Activated CD4-positive, alpha-beta T cell treated with anti-CD3 and anti-CD28 coated beads, Interleukin-2, amount 10 ng/mL, durations not matched to agents 7 days and 5 days (primary cell): ENCODE measurements around the gene OR11H6. TPM values are rescaled to one million over a fixed set of nuclear protein-coding genes. Genes with fewer than 3 reads are reported as not detected.
"Not testable (repeated sequence)": the region's sequence is repeated elsewhere in the genome, so short reads cannot be mapped to it uniquely, and the experiment has no call there.

Source experiments
- CTCF ChIA-PET: fragments of 350-600 bp; sonication (Branson Sonifier 250); formaldehyde crosslinking; loops from one replicate; lab custom pipeline; 2021; ENCODE audit warnings: antibody characterized with exemption; lab: Charles Lee
- POLR2A ChIA-PET: fragments of 350-600 bp; sonication (Branson Sonifier 250); formaldehyde crosslinking; loops from one replicate; lab custom pipeline; 2021; ENCODE audit warnings: antibody characterized with exemption; lab: Charles Lee
- DNase-seq: peaks from one replicate; pipeline ENCODE4 v3.0.0-alpha.2; 2020
- H3K27ac Mint-ChIP-seq: one replicate; pipeline ENCODE4 v1.8.0; 2021; ENCODE audit warnings: mild to moderate bottlenecking, moderate library complexity, mixed read lengths
- H3K27me3 Mint-ChIP-seq: one replicate; pipeline ENCODE4 v1.8.0; 2021; ENCODE audit warnings: mixed read lengths
- H3K36me3 Mint-ChIP-seq: one replicate; pipeline ENCODE4 v1.8.0; 2021; ENCODE audit warnings: low read depth, mixed read lengths
- H3K4me1 Mint-ChIP-seq: one replicate; pipeline ENCODE4 v1.8.0; 2021; ENCODE audit warnings: mixed read lengths
- H3K4me3 Mint-ChIP-seq: one replicate; pipeline ENCODE4 v1.8.0; 2021; ENCODE audit warnings: mild to moderate bottlenecking, moderate library complexity, mixed read lengths
- H3K9me3 Mint-ChIP-seq: one replicate; pipeline ENCODE4 v1.8.0; 2021; ENCODE audit warnings: mixed read lengths
- total RNA-seq, 2 experiments: library from RNA; stranded (reverse); gene quantifications; one replicate each; pipeline ENCODE4 v1.2.3, GENCODE V29; 2021

The OR11H6 gene
- total RNA-seq, 2 experiments from 2014 or later: not detected

DNA sequence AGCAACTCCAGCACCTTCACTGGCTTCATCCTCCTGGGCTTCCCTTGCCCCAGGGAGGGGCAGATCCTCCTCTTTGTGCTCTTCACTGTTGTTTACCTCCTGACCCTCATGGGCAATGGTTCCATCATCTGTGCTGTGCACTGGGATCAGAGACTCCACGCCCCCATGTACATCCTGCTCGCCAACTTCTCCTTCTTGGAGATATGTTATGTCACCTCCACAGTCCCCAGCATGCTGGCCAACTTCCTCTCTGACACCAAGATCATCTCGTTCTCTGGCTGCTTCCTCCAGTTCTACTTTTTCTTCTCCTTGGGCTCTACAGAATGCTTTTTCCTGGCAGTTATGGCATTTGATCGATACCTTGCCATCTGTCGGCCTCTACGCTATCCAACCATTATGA is 26.1 kb upstream of the OR11H6 start:
- H3K4me1 Mint-ChIP-seq: no peaks in the 10 kb centered on the region
- H3K4me3 Mint-ChIP-seq: no peak overlapping the region
- no peaks in the 10 kb centered on the region for H3K27me3 Mint-ChIP-seq
- H3K9me3 Mint-ChIP-seq: no peaks in the 10 kb centered on the region
- H3K27ac Mint-ChIP-seq: no peak overlapping the region
- DNase-seq: no peak
- no peaks in the 10 kb centered on the region for H3K36me3 Mint-ChIP-seq
- POLR2A ChIA-PET: no interaction called here
- CTCF ChIA-PET: no interaction called here

DNA sequence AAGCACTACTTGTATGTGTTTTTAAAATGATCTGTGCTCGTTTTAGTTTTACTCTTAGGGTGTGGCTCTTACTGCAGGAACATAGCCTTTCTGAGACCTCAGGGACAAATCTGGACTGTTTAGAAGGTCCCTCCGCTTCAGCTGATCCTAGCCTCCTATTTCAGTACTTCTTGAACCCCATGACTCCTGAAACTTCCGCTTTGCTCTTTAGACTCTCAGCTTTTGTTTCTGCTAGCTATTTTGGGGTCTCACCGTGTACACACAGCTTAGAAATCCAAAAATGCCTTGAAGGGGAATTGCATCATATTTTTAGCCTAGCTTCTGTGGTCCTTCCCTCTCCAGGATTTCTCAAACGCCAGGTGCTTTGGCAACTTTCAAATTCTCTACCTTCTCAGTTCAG is 24.5 kb upstream of the OR11H6 start:
- H3K9me3 Mint-ChIP-seq: no peaks in the 10 kb centered on the region
- POLR2A ChIA-PET: no interaction called here
- CTCF ChIA-PET: interaction anchor here (0.7 kb wide), 1 partner anchor 39 kb away, joined by 5 read pairs; no protein-coding TSS in a partner anchor
- no peak overlapping the region for H3K4me3 Mint-ChIP-seq
- no peaks in the 10 kb centered on the region for H3K36me3 Mint-ChIP-seq
- no peak for DNase-seq
- no peak overlapping the region for H3K27ac Mint-ChIP-seq
- H3K4me1 Mint-ChIP-seq: no peaks in the 10 kb centered on the region
- peaks cover 2% of the 10 kb centered on the region for H3K27me3 Mint-ChIP-seq

DNA sequence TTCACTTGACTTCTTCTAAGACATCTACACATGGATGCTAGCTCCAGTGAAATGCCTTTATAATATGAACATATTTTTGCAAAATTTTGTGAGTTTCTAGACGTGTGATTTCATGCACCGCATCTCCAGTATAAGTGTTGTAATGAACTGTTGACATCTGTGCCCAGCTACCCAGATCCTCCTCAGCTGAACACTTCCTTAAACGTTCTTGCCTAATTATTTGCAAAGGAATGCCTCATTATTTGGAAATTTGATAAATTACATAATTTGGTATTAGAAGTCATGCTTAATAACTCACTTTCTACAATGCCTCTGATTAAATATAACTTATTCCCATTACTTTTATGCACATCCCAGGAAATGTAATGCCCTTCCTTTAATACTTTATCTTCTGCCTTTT is 18.8 kb upstream of the OR11H6 start:
- ChIA-PET CTCF (no interaction called here), POLR2A (no interaction called here)
- Mint-ChIP-seq H3K27me3 (peaks cover 8% of the 10 kb centered on the region), H3K9me3 (no peaks in the 10 kb centered on the region), H3K4me1 (no peaks in the 10 kb centered on the region), H3K36me3 (no peaks in the 10 kb centered on the region), H3K27ac (no peak overlapping the region), H3K4me3 (no peak overlapping the region)
- no peak for DNase-seq

DNA sequence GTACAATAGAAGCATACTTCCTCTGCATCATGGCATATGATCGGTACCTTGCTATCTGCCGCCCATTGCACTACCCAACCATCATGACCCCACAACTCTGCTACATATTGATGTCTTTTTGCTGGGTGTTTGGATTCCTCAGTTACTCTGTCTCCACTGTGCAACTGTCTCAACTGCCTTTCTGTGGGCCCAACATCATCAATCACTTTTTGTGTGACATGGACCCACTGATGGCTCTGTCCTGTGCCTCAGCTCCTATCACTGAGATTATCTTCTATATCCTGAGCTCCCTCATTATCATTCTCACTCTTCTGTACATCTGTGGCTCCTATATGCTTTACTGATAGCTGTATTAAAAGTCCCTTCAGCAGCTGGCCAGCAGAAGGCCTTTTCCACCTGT is 13.9 kb upstream of the OR11H6 start:
- no peaks in the 10 kb centered on the region for H3K36me3 Mint-ChIP-seq
- H3K27me3 Mint-ChIP-seq: peaks cover 7% of the 10 kb centered on the region
- no peaks in the 10 kb centered on the region for H3K4me1 Mint-ChIP-seq
- no peaks in the 10 kb centered on the region for H3K9me3 Mint-ChIP-seq
- H3K4me3 Mint-ChIP-seq: no peak overlapping the region
- ChIA-PET CTCF (no interaction called here), POLR2A (no interaction called here)
- no peak for DNase-seq
- no peak overlapping the region for H3K27ac Mint-ChIP-seq

DNA sequence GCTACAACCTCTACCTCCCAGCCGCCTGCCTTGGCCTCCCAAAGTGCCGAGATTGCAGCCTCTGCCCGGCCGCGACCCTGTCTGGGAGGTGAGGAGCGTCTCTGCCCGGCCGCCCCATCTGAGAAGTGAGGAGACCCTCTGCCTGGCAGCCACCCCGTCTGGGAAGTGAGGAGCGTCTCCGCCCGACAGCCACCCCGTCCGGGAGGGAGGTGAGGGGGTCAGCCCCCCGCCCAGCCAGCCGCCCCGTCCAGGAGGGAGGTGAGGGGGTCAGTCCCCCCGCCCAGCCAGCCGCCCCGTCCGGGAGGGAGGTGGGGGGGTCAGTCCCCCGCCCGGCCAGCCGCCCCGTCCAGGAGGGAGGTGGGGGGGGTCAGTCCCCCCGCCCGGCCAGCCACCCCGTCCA is 11.1 kb upstream of the OR11H6 start:
- H3K4me1 Mint-ChIP-seq, DNase-seq, H3K27ac Mint-ChIP-seq, H3K27me3 Mint-ChIP-seq, POLR2A ChIA-PET, CTCF ChIA-PET, H3K9me3 Mint-ChIP-seq, H3K36me3 Mint-ChIP-seq, H3K4me3 Mint-ChIP-seq: not testable (repeated sequence)

DNA sequence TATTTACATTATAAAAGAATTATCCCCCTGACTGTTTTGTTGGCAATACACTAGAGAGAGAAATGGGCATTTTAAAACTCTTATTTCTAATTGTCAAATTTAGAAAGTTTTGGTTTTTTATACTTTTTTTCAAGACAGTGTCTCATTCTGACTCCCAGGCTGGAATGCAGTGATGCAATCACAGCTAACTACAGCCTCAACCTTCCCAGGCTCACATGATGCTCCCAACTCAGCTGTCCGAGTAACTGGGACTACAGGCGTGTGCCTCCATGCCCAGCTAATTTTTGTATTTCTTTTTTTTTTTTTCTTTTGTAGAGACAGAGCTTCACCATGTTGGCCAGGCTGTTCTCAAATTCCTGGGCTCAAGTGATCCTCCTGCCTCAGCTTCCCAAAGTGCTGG is 8.3 kb upstream of the OR11H6 start:
- no peaks in the 10 kb centered on the region for H3K4me1 Mint-ChIP-seq
- peaks cover 1% of the 10 kb centered on the region for H3K27me3 Mint-ChIP-seq
- no peak overlapping the region for H3K27ac Mint-ChIP-seq
- H3K9me3 Mint-ChIP-seq: no peaks in the 10 kb centered on the region
- no peaks in the 10 kb centered on the region for H3K36me3 Mint-ChIP-seq
- ChIA-PET CTCF (no interaction called here), POLR2A (no interaction called here)
- DNase-seq: no peak
- H3K4me3 Mint-ChIP-seq: no peak overlapping the region

DNA sequence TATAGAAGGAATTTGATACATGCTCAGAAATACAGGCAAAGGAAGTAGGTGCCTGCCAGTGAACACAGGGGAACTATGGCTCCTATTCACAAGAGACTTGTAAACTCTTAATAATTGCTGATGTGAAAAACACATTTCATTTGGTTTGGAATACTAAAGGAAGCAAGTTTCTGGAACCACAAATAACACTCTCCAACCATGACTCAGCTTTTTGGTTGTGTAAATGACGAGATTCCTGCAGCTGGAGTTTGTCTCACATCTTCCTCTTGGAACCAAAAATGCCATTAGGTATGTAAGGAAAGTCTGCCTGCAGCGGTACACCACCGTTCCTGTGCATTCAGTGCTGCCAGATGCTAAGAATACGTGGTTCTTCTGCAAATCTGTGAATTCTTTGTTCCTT is 4.5 kb upstream of the OR11H6 start:
- H3K27ac Mint-ChIP-seq: no peak overlapping the region
- ChIA-PET CTCF (no interaction called here), POLR2A (no interaction called here)
- peaks cover 3% of the 10 kb centered on the region for H3K27me3 Mint-ChIP-seq
- no peaks in the 10 kb centered on the region for H3K36me3 Mint-ChIP-seq
- H3K4me3 Mint-ChIP-seq: no peak overlapping the region
- no peak for DNase-seq
- no peaks in the 10 kb centered on the region for H3K4me1 Mint-ChIP-seq
- no peaks in the 10 kb centered on the region for H3K9me3 Mint-ChIP-seq

DNA sequence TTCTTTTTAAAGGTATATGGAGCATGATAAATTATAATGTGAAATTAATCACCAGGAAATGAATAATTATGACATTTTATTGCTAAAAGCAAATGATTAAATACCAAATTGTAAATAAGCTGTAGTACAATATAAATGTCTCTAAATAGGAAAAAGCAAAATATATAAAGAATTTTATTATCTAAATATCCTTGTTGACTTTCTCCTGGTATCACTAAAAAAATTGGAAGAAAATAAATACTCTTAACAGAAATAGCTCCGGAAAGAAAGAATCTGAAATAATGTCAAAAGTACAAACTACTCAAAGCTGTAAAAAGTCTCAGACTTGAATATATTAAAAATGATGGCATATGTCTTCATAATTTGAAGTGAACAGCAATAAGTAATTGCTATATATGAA is 5.2 kb downstream of the OR11H6 start, which contains the start of gene OR11H7:
Gene OR11H7 (plus strand): TSS at position 301 of the 400 bp plus-strand sequence.
- no peak for DNase-seq
- ChIA-PET CTCF (no interaction called here), POLR2A (no interaction called here)
- H3K4me3 Mint-ChIP-seq: no peak within 1 kb of the TSS
- H3K4me1 Mint-ChIP-seq: no peaks in the 10 kb centered on the region
- H3K27ac Mint-ChIP-seq: no peak within 1 kb of the TSS
- peaks cover 3% of the 10 kb centered on the region for H3K27me3 Mint-ChIP-seq
- no peaks in the 10 kb centered on the region for H3K36me3 Mint-ChIP-seq
- no peaks in the 10 kb centered on the region for H3K9me3 Mint-ChIP-seq

DNA sequence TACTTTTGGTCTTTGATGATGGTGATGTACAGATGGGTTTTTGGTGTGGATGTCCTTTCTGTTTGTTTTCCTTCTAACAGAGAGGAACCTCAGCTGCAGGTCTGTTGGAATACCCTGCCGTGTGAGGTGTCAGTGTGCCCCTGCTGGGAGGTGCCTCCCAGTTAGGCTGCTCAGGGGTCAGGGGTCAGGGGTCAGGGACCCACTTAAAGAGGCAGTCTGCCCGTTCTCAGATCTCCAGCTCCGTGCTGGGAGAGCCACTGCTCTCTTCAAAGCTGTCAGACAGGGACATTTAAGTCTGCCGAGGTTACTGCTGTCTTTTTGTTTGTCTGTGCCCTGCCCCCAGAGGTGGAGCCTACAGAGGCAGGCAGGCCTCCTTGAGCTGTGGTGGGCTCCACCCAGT is 11.9 kb downstream of the OR11H6 start:
- DNase-seq, H3K27ac Mint-ChIP-seq, CTCF ChIA-PET, H3K9me3 Mint-ChIP-seq, H3K4me3 Mint-ChIP-seq, POLR2A ChIA-PET, H3K4me1 Mint-ChIP-seq, H3K36me3 Mint-ChIP-seq, H3K27me3 Mint-ChIP-seq: not testable (repeated sequence)

DNA sequence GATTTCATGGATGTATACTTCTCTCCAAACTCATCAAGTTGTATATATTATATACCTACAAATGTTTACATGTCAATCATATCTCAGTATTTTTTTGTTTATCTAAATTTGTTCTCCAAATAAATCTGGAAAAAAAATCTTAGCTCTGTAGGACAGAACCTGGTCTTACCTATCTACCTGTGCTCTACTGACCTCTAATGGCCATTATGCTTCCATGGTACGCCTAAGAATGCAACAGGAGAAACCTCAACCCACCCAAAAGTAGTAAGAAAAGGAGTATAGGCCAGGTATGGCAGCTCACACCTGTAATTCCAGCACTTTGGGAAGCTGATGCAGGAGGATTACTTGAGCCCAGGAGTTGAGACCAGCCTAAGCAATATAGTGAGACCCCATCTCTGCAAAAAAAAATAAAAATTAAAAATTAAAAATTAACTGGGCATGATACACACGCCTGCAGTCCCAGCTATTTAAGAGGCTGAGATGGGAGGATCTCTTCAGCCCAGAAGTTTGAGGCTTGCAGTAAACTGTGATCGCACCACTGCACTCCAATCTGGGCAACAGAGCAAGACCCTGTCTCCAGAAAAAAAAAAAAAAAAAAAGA is 24.2 kb downstream of the OR11H6 start:
- H3K36me3 Mint-ChIP-seq: no peaks in the 10 kb centered on the region

DNA sequence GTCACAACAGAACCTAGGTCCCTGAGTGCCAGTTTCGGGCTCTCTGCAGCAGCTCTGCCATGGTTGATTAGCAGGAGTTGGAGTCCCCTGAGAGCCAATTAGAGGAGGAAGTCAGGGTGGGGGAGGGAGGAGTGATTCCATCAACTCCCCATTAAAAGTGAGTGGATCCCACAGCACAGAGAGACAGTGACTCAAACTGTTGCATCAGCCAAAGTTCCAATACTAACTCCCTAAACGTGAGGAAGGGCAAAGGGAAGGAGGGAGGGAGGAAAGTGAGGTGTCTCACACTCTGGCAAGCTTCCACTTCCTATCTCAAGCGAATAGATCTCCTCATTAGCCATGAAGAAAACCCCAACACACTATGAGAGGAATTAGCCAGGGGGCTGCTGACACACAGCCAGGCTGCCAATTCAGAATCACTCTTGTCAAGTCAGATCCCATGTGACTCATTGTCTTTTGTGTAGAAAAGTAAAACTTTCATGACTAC is 39.2 kb downstream of the OR11H6 start:
- CTCF ChIA-PET: no interaction called here
- Mint-ChIP-seq H3K4me1 (no peaks in the 10 kb centered on the region), H3K9me3 (no peaks in the 10 kb centered on the region), H3K27ac (no peak overlapping the region), H3K27me3 (no peaks in the 10 kb centered on the region), H3K4me3 (no peak overlapping the region), H3K36me3 (no peaks in the 10 kb centered on the region)
- POLR2A ChIA-PET: no interaction called here
- DNase-seq: no peak

More for the DNA sequence above, 24.2 kb downstream of the OR11H6 start:
- H3K27me3 Mint-ChIP-seq: no peaks in the 10 kb centered on the region
- H3K9me3 Mint-ChIP-seq: no peaks in the 10 kb centered on the region
- ChIA-PET POLR2A (no interaction called here), CTCF (interaction anchor here (0.6 kb wide), 1 partner anchor 66 kb away, joined by 3 read pairs; no protein-coding TSS in a partner anchor)
- no peak overlapping the region for H3K27ac Mint-ChIP-seq
- no peaks in the 10 kb centered on the region for H3K4me1 Mint-ChIP-seq
- no peak for DNase-seq
- H3K4me3 Mint-ChIP-seq: no peak overlapping the region

DNA sequence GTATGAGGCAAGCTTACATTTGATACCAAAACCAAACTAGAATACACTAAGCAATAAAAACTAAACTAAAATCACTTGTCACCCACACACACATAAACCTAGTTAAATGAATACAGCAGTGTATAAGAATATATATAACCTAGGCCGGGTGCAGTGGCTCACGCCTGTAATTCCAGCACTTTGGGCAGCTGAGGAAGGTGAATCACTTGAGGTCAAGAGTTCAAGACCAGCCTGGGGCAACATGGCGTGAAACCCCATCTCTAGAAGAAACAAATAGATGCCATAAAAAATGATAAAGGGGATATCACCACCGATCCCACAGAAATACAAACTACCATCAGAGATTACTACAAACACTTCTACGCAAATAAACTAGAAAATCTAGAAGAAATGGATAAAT is 40.9 kb downstream of the OR11H6 start:
- DNase-seq, H3K27me3 Mint-ChIP-seq, H3K9me3 Mint-ChIP-seq, POLR2A ChIA-PET, H3K4me3 Mint-ChIP-seq, H3K27ac Mint-ChIP-seq, CTCF ChIA-PET, H3K4me1 Mint-ChIP-seq, H3K36me3 Mint-ChIP-seq: not testable (repeated sequence)

DNA sequence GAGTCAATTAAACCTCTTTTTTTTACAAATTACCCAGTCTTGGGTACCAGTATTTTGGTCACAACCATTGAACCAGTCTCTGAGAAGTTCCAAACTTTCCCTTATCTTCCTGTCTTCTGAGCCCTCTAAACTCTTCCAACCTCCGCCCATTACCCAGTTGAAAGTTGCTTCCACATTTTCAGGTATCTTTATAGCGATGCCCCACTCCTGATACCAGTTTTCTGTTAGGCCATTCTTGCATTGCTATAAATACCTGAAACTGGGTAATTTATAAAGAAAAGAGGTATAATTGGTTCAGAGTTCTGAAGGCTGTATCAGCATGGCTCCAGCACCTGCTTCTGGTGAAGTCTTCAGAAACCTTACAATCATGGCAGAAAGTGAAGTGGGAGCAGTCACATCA is 50.6 kb downstream of the OR11H6 start:
- ChIA-PET POLR2A (no interaction called here), CTCF (no interaction called here)
- Mint-ChIP-seq H3K4me3 (no peak overlapping the region), H3K9me3 (peaks cover 38% of the 10 kb centered on the region), H3K27ac (no peak overlapping the region), H3K4me1 (peaks cover 6% of the 10 kb centered on the region), H3K36me3 (peaks cover 18% of the 10 kb centered on the region), H3K27me3 (no peaks in the 10 kb centered on the region)
- no peak for DNase-seq
